Sigmoid colon (tissue), 4 donors: ENCODE results near the gene ZNF496.

Experiments used
- POLR2A ChIP-seq, 2 donors: fragments of 450-650 bp; IDR thresholded peaks; one replicate each; pipeline ENCODE4 v1.6.1; 2016; ENCODE audit warnings: antibody characterized with exemption in 2 of 2, mild to moderate bottlenecking in 2 of 2, moderate library complexity in 2 of 2
- POLR2AphosphoS5 ChIP-seq, 4 donors: sonication (generic); formaldehyde crosslinking; IDR thresholded peaks; one replicate each; pipeline ENCODE4 v1.6.1; 2017; ENCODE audit warnings: antibody characterized with exemption in 4 of 4

DNA sequence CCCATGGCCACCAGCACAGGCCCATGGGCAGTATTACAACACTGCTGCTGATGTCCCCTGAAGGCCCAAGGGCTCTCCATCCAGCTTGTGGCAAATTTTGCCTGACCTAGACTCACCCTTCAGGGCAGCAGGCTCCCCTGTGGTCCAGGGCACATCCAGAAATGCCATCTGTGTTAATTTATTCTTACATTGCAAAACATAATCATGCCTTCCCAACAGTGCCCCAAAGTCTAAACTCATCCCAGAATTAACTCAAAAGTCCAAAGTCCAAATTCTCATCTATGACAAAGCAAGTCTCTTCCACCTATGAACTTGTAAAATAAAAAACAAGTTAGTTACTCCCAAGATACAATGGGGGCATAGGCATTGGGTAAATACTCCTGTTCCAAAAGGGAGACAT is 62.5 kb downstream of the ZNF496 start:
- TF ChIP-seq POLR2AphosphoS5 (IDR thresholded peaks at IDR 0.05) (no peak), POLR2A (IDR thresholded peaks at IDR 0.05) (no peak)
